ENCODE results near the gene TNRC6A. TPM values are rescaled to one million over a fixed set of nuclear protein-coding genes. Genes with fewer than 3 reads are reported as not detected.
A peak's percentile ranks its signal among the peaks of the same experiment; 100 is the strongest.

The TNRC6A gene
- total RNA-seq, 2 experiments from 2014 or later: 47.4 to 49.3 TPM

- ChIA-PET POLR2A (no interaction called here), CTCF (no interaction called here)
- no peak overlapping the region for H3K27ac Mint-ChIP-seq
- H3K27me3 Mint-ChIP-seq: no peaks in the 10 kb centered on the region
- no peak for DNase-seq
- no peak overlapping the region for H3K4me3 Mint-ChIP-seq
- no peaks in the 10 kb centered on the region for H3K9me3 Mint-ChIP-seq
- peaks cover 14% of the 10 kb centered on the region for H3K4me1 Mint-ChIP-seq
- peaks cover 24% of the 10 kb centered on the region for H3K36me3 Mint-ChIP-seq (ENCODE audit: low read depth)
Measured at GRCh38 chr16:24771779-24772157, 42.3 kb downstream of the TNRC6A start.

GRCh38 chr16:24773771-24774427 lies 44.4 kb downstream of the TNRC6A start:
- Mint-ChIP-seq H3K9me3 (no peaks in the 10 kb centered on the region), H3K36me3 (ENCODE audit: low read depth) (peaks cover 38% of the 10 kb centered on the region), H3K27ac (no peak overlapping the region), H3K4me3 (no peak overlapping the region), H3K27me3 (no peaks in the 10 kb centered on the region), H3K4me1 (peaks cover 14% of the 10 kb centered on the region)
- no peak for DNase-seq
- CTCF ChIA-PET: interaction anchor here (0.9 kb wide), 1 partner anchor 69 kb away, joined by 3 read pairs; no protein-coding TSS in a partner anchor
- POLR2A ChIA-PET: no interaction called here

- ChIA-PET POLR2A (no interaction called here), CTCF (interaction anchor here (0.9 kb wide), 1 partner anchor 70 kb away, joined by 3 read pairs; no protein-coding TSS in a partner anchor)
- no peak for DNase-seq
- Mint-ChIP-seq H3K27me3 (no peaks in the 10 kb centered on the region), H3K27ac (no peak overlapping the region), H3K4me1 (peaks cover 13% of the 10 kb centered on the region), H3K36me3 (ENCODE audit: low read depth) (peaks cover 43% of the 10 kb centered on the region), H3K9me3 (no peaks in the 10 kb centered on the region), H3K4me3 (no peak overlapping the region)
Measured at GRCh38 chr16:24774510-24774909, 45.1 kb downstream of the TNRC6A start.

- Mint-ChIP-seq H3K27ac (no peak overlapping the region), H3K4me3 (no peak overlapping the region), H3K9me3 (no peaks in the 10 kb centered on the region), H3K27me3 (no peaks in the 10 kb centered on the region), H3K4me1 (peaks cover 4% of the 10 kb centered on the region), H3K36me3 (ENCODE audit: low read depth) (peaks cover 46% of the 10 kb centered on the region)
- no peak for DNase-seq
- POLR2A ChIA-PET: no interaction called here
- CTCF ChIA-PET: no interaction called here
Measured at GRCh38 chr16:24775455-24775854, 46.0 kb downstream of the TNRC6A start.

GRCh38 chr16:24776501-24777220 lies 47.2 kb downstream of the TNRC6A start:
- no peaks in the 10 kb centered on the region for H3K4me1 Mint-ChIP-seq
- ChIA-PET POLR2A (no interaction called here), CTCF (interaction anchor here (0.6 kb wide), 1 partner anchor 47 kb away, joined by 4 read pairs; no protein-coding TSS in a partner anchor)
- H3K27ac Mint-ChIP-seq: no peak overlapping the region
- no peaks in the 10 kb centered on the region for H3K9me3 Mint-ChIP-seq
- H3K27me3 Mint-ChIP-seq: no peaks in the 10 kb centered on the region
- peaks cover 52% of the 10 kb centered on the region for H3K36me3 Mint-ChIP-seq (ENCODE audit: low read depth)
- no peak for DNase-seq
- H3K4me3 Mint-ChIP-seq: no peak overlapping the region

GRCh38 chr16:24778671-24779070 lies 49.2 kb downstream of the TNRC6A start:
- Mint-ChIP-seq H3K4me1 (no peaks in the 10 kb centered on the region), H3K27ac (no peak overlapping the region), H3K9me3 (no peaks in the 10 kb centered on the region), H3K36me3 (ENCODE audit: low read depth) (peaks cover 57% of the 10 kb centered on the region), H3K4me3 (no peak overlapping the region), H3K27me3 (no peaks in the 10 kb centered on the region)
- DNase-seq: no peak
- CTCF ChIA-PET: interaction anchor here (0.9 kb wide), 1 partner anchor 22 kb away, joined by 3 read pairs; no protein-coding TSS in a partner anchor
- POLR2A ChIA-PET: no interaction called here

GRCh38 chr16:24781256-24781655 lies 51.8 kb downstream of the TNRC6A start:
- H3K4me1 Mint-ChIP-seq: no peaks in the 10 kb centered on the region
- H3K27me3 Mint-ChIP-seq: no peaks in the 10 kb centered on the region
- DNase-seq: no peak
- no peak overlapping the region for H3K4me3 Mint-ChIP-seq
- H3K36me3 Mint-ChIP-seq (ENCODE audit: low read depth): peaks cover 52% of the 10 kb centered on the region
- H3K27ac Mint-ChIP-seq: no peak overlapping the region
- ChIA-PET CTCF (no interaction called here), POLR2A (no interaction called here)
- H3K9me3 Mint-ChIP-seq: no peaks in the 10 kb centered on the region

GRCh38 chr16:24784121-24784520 lies 54.7 kb downstream of the TNRC6A start:
- no peaks in the 10 kb centered on the region for H3K4me1 Mint-ChIP-seq
- ChIA-PET POLR2A (no interaction called here), CTCF (no interaction called here)
- peaks cover 31% of the 10 kb centered on the region for H3K36me3 Mint-ChIP-seq (ENCODE audit: low read depth)
- no peaks in the 10 kb centered on the region for H3K9me3 Mint-ChIP-seq
- H3K27ac Mint-ChIP-seq: no peak overlapping the region
- no peak for DNase-seq
- no peaks in the 10 kb centered on the region for H3K27me3 Mint-ChIP-seq
- no peak overlapping the region for H3K4me3 Mint-ChIP-seq

GRCh38 chr16:24789881-24790280 lies 60.4 kb downstream of the TNRC6A start:
- no peak for DNase-seq
- ChIA-PET POLR2A (no interaction called here), CTCF (no interaction called here)
- Mint-ChIP-seq H3K27ac (no peak overlapping the region), H3K4me1 (no peaks in the 10 kb centered on the region), H3K4me3 (no peak overlapping the region), H3K36me3 (ENCODE audit: low read depth) (peaks cover 35% of the 10 kb centered on the region), H3K9me3 (no peaks in the 10 kb centered on the region), H3K27me3 (no peaks in the 10 kb centered on the region)

GRCh38 chr16:24800586-24800985 lies 71.1 kb downstream of the TNRC6A start:
- H3K27ac Mint-ChIP-seq: no peak overlapping the region
- CTCF ChIA-PET: interaction anchor here (1.6 kb wide), 1 partner anchor 22 kb away, joined by 3 read pairs; no protein-coding TSS in a partner anchor

GRCh38 chr16:24801761-24802302 lies 72.4 kb downstream of the TNRC6A start:
- ChIA-PET POLR2A (no interaction called here), CTCF (interaction anchor here (1.0 to 1.6 kb wide), 2 partner anchors 23 to 126 kb away, joined by 3 read pairs; no protein-coding TSS in a partner anchor)
- Mint-ChIP-seq H3K9me3 (no peaks in the 10 kb centered on the region), H3K36me3 (ENCODE audit: low read depth) (peaks cover 49% of the 10 kb centered on the region), H3K27me3 (no peaks in the 10 kb centered on the region), H3K4me1 (no peaks in the 10 kb centered on the region), H3K27ac (no peak overlapping the region), H3K4me3 (no peak overlapping the region)
- DNase-seq: no peak

More at GRCh38 chr16:24800586-24800985, 71.1 kb downstream of the TNRC6A start:
- H3K36me3 Mint-ChIP-seq (ENCODE audit: low read depth): peaks cover 42% of the 10 kb centered on the region
- no peak overlapping the region for H3K4me3 Mint-ChIP-seq
- no peak for DNase-seq
- POLR2A ChIA-PET: no interaction called here
- no peaks in the 10 kb centered on the region for H3K4me1 Mint-ChIP-seq
- H3K9me3 Mint-ChIP-seq: no peaks in the 10 kb centered on the region
- H3K27me3 Mint-ChIP-seq: no peaks in the 10 kb centered on the region

GRCh38 chr16:24805484-24805883 lies 76.0 kb downstream of the TNRC6A start:
- peak overlapping the region; percentile 10 for H3K27ac Mint-ChIP-seq
- no peak for DNase-seq
- H3K4me1 Mint-ChIP-seq: no peaks in the 10 kb centered on the region
- H3K27me3 Mint-ChIP-seq: no peaks in the 10 kb centered on the region
- ChIA-PET CTCF (interaction anchor here (1.1 kb wide), 1 partner anchor 10 kb away, joined by 3 read pairs; no protein-coding TSS in a partner anchor), POLR2A (no interaction called here)
- peaks cover 45% of the 10 kb centered on the region for H3K36me3 Mint-ChIP-seq (ENCODE audit: low read depth)
- H3K4me3 Mint-ChIP-seq: no peak overlapping the region
- no peaks in the 10 kb centered on the region for H3K9me3 Mint-ChIP-seq

GRCh38 chr16:24807301-24807700 lies 77.8 kb downstream of the TNRC6A start:
- ChIA-PET CTCF (interaction anchor here (0.5 to 0.6 kb wide), 2 partner anchors 15 to 291 kb away, joined by 3 read pairs; no protein-coding TSS in a partner anchor), POLR2A (no interaction called here)
- H3K36me3 Mint-ChIP-seq (ENCODE audit: low read depth): peaks cover 44% of the 10 kb centered on the region
- H3K4me3 Mint-ChIP-seq: no peak overlapping the region
- H3K27ac Mint-ChIP-seq: no peak overlapping the region
- H3K9me3 Mint-ChIP-seq: no peaks in the 10 kb centered on the region
- no peaks in the 10 kb centered on the region for H3K4me1 Mint-ChIP-seq
- no peaks in the 10 kb centered on the region for H3K27me3 Mint-ChIP-seq
- DNase-seq: no peak
